Measurements from ENCODE around the gene KLHDC7B. TPM values are rescaled to one million over a fixed set of nuclear protein-coding genes. Genes with fewer than 3 reads are reported as not detected.

KLHDC7B gene
- total RNA-seq, 1 experiment from 2014 or later: not detected

- no peak for DNase-seq (ENCODE audit: low read depth)
Observed at GRCh38 chr22:50586416-50586815, 40.7 kb downstream of the KLHDC7B start.

- DNase-seq (ENCODE audit: low read depth): no peak
Observed at GRCh38 chr22:50587407-50587806, 41.7 kb downstream of the KLHDC7B start.

- DNase-seq (ENCODE audit: low read depth): no peak
Observed at GRCh38 chr22:50595189-50595588, 49.5 kb downstream of the KLHDC7B start.

DNA sequence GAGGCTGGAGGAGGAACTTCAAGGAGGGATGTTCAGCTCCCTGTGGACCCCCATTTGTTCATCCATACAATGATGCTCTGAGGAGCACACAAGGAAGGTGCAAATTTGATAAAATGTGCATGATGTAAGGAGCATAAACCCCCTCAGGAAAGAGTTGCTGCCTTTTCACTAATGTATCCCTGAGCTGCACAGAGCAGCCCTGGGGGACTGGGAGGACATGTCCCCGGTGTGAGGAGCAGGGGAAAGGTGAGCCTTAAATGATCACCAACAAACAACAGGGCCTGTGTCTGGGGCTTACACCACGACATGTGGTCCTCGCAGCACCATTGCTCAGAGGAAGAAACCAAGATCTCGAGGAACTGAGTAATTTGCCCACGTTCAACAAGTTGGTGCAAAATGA is 51.4 kb downstream of the KLHDC7B start:
- no peak for DNase-seq (ENCODE audit: low read depth)

- DNase-seq (ENCODE audit: low read depth): no peak
Observed at GRCh38 chr22:50599816-50600455, 54.2 kb downstream of the KLHDC7B start.

GRCh38 chr22:50600538-50600937 is 54.8 kb downstream of the KLHDC7B start, which contains the start of gene MAPK8IP2:
TSS of gene MAPK8IP2 (plus strand) at chr22:50600793. CDS start at chr22:50600819, 26 bp downstream.
- DNase-seq (ENCODE audit: low read depth): no peak

Other genes starting within 250 kb of the KLHDC7B start
- 140 and 148 TPM in 2 replicates for gene PLXNB2, start 238.3 kb upstream of the KLHDC7B start, total RNA-seq (2014; rRNA removed)
- gene DENND6B, start 218.9 kb upstream of the KLHDC7B start, total RNA-seq (2014; rRNA removed): 2.8 and 3.5 TPM in 2 replicates
- gene PPP6R2, start 202.6 kb upstream of the KLHDC7B start, total RNA-seq (2014; rRNA removed): 62.8 and 64.2 TPM in 2 replicates
- gene SBF1, start 70.9 kb upstream of the KLHDC7B start, total RNA-seq (2014; rRNA removed): 69.2 and 76.2 TPM in 2 replicates
- not detected in 2 replicates for gene ADM2, start 64.4 kb upstream of the KLHDC7B start, total RNA-seq (2014; rRNA removed)
- not detected in 2 replicates for gene MIOX, start 59.0 kb upstream of the KLHDC7B start, total RNA-seq (2014; rRNA removed)
- 87.5 and 98.3 TPM in 2 replicates for gene LMF2, start 38.2 kb upstream of the KLHDC7B start, total RNA-seq (2014; rRNA removed)
- gene NCAPH2, start 37.7 kb upstream of the KLHDC7B start, total RNA-seq (2014; rRNA removed): 72.1 and 75.2 TPM in 2 replicates
- gene SCO2, start 20.3 kb upstream of the KLHDC7B start, total RNA-seq (2014; rRNA removed): 7.4 and 7.7 TPM in 2 replicates
- gene TYMP, start 15.9 kb upstream of the KLHDC7B start, total RNA-seq (2014; rRNA removed): 3.6 and 4.3 TPM in 2 replicates
- gene SYCE3, start 17.0 kb downstream of the KLHDC7B start, total RNA-seq (2014; rRNA removed): not detected in 2 replicates
- gene CPT1B, start 32.5 kb downstream of the KLHDC7B start, total RNA-seq (2014; rRNA removed): 9.0 and 9.4 TPM in 2 replicates
- gene CHKB, start 37.0 kb downstream of the KLHDC7B start, total RNA-seq (2014; rRNA removed): 44.9 and 53.0 TPM in 2 replicates
- 0.13 and 0.17 TPM in 2 replicates for gene MAPK8IP2, start 54.9 kb downstream of the KLHDC7B start, total RNA-seq (2014; rRNA removed)
- 33.9 and 40.4 TPM in 2 replicates for gene ARSA, start 82.3 kb downstream of the KLHDC7B start, total RNA-seq (2014; rRNA removed)
- 0.58 and 0.75 TPM in 2 replicates for gene SHANK3, start 126.9 kb downstream of the KLHDC7B start, total RNA-seq (2014; rRNA removed)
- gene ACR, start 192.3 kb downstream of the KLHDC7B start, total RNA-seq (2014; rRNA removed): not detected in 2 replicates
- 12.3 and 13.5 TPM in 2 replicates for gene RABL2B, start 237.7 kb downstream of the KLHDC7B start, total RNA-seq (2014; rRNA removed)

All from LHCN-M2 (cell line).